ENCODE measurements around the gene RNU6-8.

RNU6-8 gene

GRCh38 chr14:32230181-32230580 lies 27.1 kb upstream of the RNU6-8 start:
- H3K4me3 Mint-ChIP-seq: no peak overlapping the region
- H3K27ac Mint-ChIP-seq: no peak overlapping the region
- no peaks in the 10 kb centered on the region for H3K36me3 Mint-ChIP-seq (ENCODE audit: low read depth)
- H3K27me3 Mint-ChIP-seq (ENCODE audit: low read depth): no peaks in the 10 kb centered on the region
- no peaks in the 10 kb centered on the region for H3K4me1 Mint-ChIP-seq
- H3K9me3 Mint-ChIP-seq: peaks cover 7% of the 10 kb centered on the region
- no peak for TF ChIP-seq CTCF (IDR thresholded peaks at IDR 0.05; ENCODE audit: unreplicated experiment in 3 of 3)

GRCh38 chr14:32226056-32226455 lies 23.0 kb upstream of the RNU6-8 start:
- TF ChIP-seq CTCF (IDR thresholded peaks at IDR 0.05; ENCODE audit: unreplicated experiment in 3 of 3): no peak

GRCh38 chr14:32225378-32225920 lies 22.4 kb upstream of the RNU6-8 start:
- Mint-ChIP-seq H3K4me1 (no peaks in the 10 kb centered on the region), H3K27ac (no peak overlapping the region), H3K27me3 (ENCODE audit: low read depth) (no peaks in the 10 kb centered on the region), H3K9me3 (no peaks in the 10 kb centered on the region), H3K4me3 (no peak overlapping the region), H3K36me3 (ENCODE audit: low read depth) (no peaks in the 10 kb centered on the region)
- no peak for TF ChIP-seq CTCF (IDR thresholded peaks at IDR 0.05; ENCODE audit: unreplicated experiment in 3 of 3)

More at GRCh38 chr14:32226056-32226455, 23.0 kb upstream of the RNU6-8 start:
- H3K4me3 Mint-ChIP-seq: no peak overlapping the region
- no peak overlapping the region for H3K27ac Mint-ChIP-seq
- H3K4me1 Mint-ChIP-seq: no peaks in the 10 kb centered on the region
- no peaks in the 10 kb centered on the region for H3K36me3 Mint-ChIP-seq (ENCODE audit: low read depth)
- H3K9me3 Mint-ChIP-seq: no peaks in the 10 kb centered on the region
- H3K27me3 Mint-ChIP-seq (ENCODE audit: low read depth): no peaks in the 10 kb centered on the region

- TF ChIP-seq CTCF (IDR thresholded peaks at IDR 0.05; ENCODE audit: unreplicated experiment in 3 of 3): peak in 2 of 3 experiments; percentile 13 to 15
- no peaks in the 10 kb centered on the region for H3K36me3 Mint-ChIP-seq (ENCODE audit: low read depth)
- no peaks in the 10 kb centered on the region for H3K9me3 Mint-ChIP-seq
- no peak overlapping the region for H3K27ac Mint-ChIP-seq
- no peaks in the 10 kb centered on the region for H3K4me1 Mint-ChIP-seq
- H3K4me3 Mint-ChIP-seq: no peak overlapping the region
- no peaks in the 10 kb centered on the region for H3K27me3 Mint-ChIP-seq (ENCODE audit: low read depth)
These were observed 21.8 kb upstream of the RNU6-8 start for GRCh38 chr14:32224737-32225377.

GRCh38 chr14:32217301-32217700 lies 14.2 kb upstream of the RNU6-8 start:
- H3K36me3 Mint-ChIP-seq (ENCODE audit: low read depth): no peaks in the 10 kb centered on the region
- H3K4me1 Mint-ChIP-seq: peaks cover 6% of the 10 kb centered on the region
- no peak overlapping the region for H3K4me3 Mint-ChIP-seq
- peaks cover 7% of the 10 kb centered on the region for H3K27me3 Mint-ChIP-seq (ENCODE audit: low read depth)
- no peak overlapping the region for H3K27ac Mint-ChIP-seq
- H3K9me3 Mint-ChIP-seq: no peaks in the 10 kb centered on the region
- TF ChIP-seq CTCF (IDR thresholded peaks at IDR 0.05; ENCODE audit: unreplicated experiment in 3 of 3): no peak

GRCh38 chr14:32212833-32213232 lies 9.8 kb upstream of the RNU6-8 start:
- no peaks in the 10 kb centered on the region for H3K27me3 Mint-ChIP-seq (ENCODE audit: low read depth)

More at GRCh38 chr14:32212833-32213232, 9.8 kb upstream of the RNU6-8 start:
- H3K4me3 Mint-ChIP-seq: no peak overlapping the region
- H3K36me3 Mint-ChIP-seq (ENCODE audit: low read depth): no peaks in the 10 kb centered on the region
- TF ChIP-seq CTCF (IDR thresholded peaks at IDR 0.05; ENCODE audit: unreplicated experiment in 3 of 3): no peak
- peaks cover 2% of the 10 kb centered on the region for H3K9me3 Mint-ChIP-seq
- no peak overlapping the region for H3K27ac Mint-ChIP-seq
- H3K4me1 Mint-ChIP-seq: no peaks in the 10 kb centered on the region

Measured in nephron (organoid).